Measurements from ENCODE around the gene LIX1L. TPM values are rescaled to one million over a fixed set of nuclear protein-coding genes. Genes with fewer than 3 reads are reported as not detected.

LIX1L gene
- total and polyA plus RNA-seq, 2 of the 13 experiments (the other 11 are each of a cell fraction or from before 2014, with no cell fraction given) = 8.1 to 24.9 TPM

- TF ChIP-seq BORCS8-MEF2B (CRISPR knock-in tag; IDR thresholded peaks at IDR 0.05) = peak; percentile 76
- TF ChIP-seq, protein P1, sequence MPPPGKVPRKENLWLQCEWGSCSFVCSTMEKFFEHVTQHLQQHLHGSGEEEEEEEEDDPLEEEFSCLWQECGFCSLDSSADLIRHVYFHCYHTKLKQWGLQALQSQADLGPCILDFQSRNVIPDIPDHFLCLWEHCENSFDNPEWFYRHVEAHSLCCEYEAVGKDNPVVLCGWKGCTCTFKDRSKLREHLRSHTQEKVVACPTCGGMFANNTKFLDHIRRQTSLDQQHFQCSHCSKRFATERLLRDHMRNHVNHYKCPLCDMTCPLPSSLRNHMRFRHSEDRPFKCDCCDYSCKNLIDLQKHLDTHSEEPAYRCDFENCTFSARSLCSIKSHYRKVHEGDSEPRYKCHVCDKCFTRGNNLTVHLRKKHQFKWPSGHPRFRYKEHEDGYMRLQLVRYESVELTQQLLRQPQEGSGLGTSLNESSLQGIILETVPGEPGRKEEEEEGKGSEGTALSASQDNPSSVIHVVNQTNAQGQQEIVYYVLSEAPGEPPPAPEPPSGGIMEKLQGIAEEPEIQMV (CRISPR knock-in tag; IDR thresholded peaks at IDR 0.05; ENCODE audit: low read depth) = peak; percentile 83
- no peak for TF ChIP-seq RFX3 (CRISPR knock-in tag; IDR thresholded peaks at IDR 0.05)
- TF ChIP-seq NCOA2 (CRISPR knock-in tag; IDR thresholded peaks at IDR 0.05) = 0 out of 2 replicates have a peak, but pooled peaks have one; percentile 23
- TF ChIP-seq, protein P2, sequence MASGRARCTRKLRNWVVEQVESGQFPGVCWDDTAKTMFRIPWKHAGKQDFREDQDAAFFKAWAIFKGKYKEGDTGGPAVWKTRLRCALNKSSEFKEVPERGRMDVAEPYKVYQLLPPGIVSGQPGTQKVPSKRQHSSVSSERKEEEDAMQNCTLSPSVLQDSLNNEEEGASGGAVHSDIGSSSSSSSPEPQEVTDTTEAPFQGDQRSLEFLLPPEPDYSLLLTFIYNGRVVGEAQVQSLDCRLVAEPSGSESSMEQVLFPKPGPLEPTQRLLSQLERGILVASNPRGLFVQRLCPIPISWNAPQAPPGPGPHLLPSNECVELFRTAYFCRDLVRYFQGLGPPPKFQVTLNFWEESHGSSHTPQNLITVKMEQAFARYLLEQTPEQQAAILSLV (CRISPR knock-in tag; IDR thresholded peaks at IDR 0.05; ENCODE audit: borderline replicate concordance) = peak; percentile 93
- TF ChIP-seq ZNF746 (CRISPR knock-in tag; IDR thresholded peaks at IDR 0.05) = no peak
- TF ChIP-seq, protein P3, sequence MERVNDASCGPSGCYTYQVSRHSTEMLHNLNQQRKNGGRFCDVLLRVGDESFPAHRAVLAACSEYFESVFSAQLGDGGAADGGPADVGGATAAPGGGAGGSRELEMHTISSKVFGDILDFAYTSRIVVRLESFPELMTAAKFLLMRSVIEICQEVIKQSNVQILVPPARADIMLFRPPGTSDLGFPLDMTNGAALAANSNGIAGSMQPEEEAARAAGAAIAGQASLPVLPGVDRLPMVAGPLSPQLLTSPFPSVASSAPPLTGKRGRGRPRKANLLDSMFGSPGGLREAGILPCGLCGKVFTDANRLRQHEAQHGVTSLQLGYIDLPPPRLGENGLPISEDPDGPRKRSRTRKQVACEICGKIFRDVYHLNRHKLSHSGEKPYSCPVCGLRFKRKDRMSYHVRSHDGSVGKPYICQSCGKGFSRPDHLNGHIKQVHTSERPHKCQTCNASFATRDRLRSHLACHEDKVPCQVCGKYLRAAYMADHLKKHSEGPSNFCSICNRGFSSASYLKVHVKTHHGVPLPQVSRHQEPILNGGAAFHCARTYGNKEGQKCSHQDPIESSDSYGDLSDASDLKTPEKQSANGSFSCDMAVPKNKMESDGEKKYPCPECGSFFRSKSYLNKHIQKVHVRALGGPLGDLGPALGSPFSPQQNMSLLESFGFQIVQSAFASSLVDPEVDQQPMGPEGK (CRISPR knock-in tag; IDR thresholded peaks at IDR 0.05) = no peak
- TF ChIP-seq ZNF513 (CRISPR knock-in tag; conservative IDR thresholded peaks at IDR 0.05) = no peak
- TF ChIP-seq ZNF576 (CRISPR knock-in tag; IDR thresholded peaks at IDR 0.05) = peak; percentile 44; the same call in 1 of the 2 replicates
- TF ChIP-seq ZNF484 (CRISPR knock-in tag; IDR thresholded peaks at IDR 0.05; ENCODE audit: borderline replicate concordance, low read depth) = no peak
- no peak for TF ChIP-seq DMTF1 (CRISPR knock-in tag; IDR thresholded peaks at IDR 0.05)
- TF ChIP-seq ZBTB20 (CRISPR knock-in tag; IDR thresholded peaks at IDR 0.05; ENCODE audit: borderline replicate concordance, low read depth) = peak; percentile 89
- TF ChIP-seq ZNF136 (CRISPR knock-in tag; IDR thresholded peaks at IDR 0.05; ENCODE audit: low read depth) = peak; percentile 77; the same call in 1 of the 2 replicates
- no peak for TF ChIP-seq HMG20B (CRISPR knock-in tag; conservative IDR thresholded peaks at IDR 0.05)
- TF ChIP-seq ZNF616 (CRISPR knock-in tag; IDR thresholded peaks at IDR 0.05; ENCODE audit: low read depth) = 0 out of 2 replicates have a peak, but pooled peaks have one; percentile 27
- TF ChIP-seq, protein P4, sequence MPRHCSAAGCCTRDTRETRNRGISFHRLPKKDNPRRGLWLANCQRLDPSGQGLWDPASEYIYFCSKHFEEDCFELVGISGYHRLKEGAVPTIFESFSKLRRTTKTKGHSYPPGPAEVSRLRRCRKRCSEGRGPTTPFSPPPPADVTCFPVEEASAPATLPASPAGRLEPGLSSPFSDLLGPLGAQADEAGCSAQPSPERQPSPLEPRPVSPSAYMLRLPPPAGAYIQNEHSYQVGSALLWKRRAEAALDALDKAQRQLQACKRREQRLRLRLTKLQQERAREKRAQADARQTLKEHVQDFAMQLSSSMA (CRISPR knock-in tag; IDR thresholded peaks at IDR 0.05) = peak; percentile 96
- TF ChIP-seq ZNF234 (CRISPR knock-in tag; conservative IDR thresholded peaks at IDR 0.05) = no peak
Measured at GRCh38 chr1:145927063-145927886, 30.5 kb downstream of the LIX1L start, which contains the start of gene RBM8A (continued).

Measured in HepG2 (cell line).